HG02973 (cell line): ENCODE results near the gene SBK2.

Experiments
- ATAC-seq: cut with Tn5 transposase; IDR thresholded peaks from one replicate; pipeline ENCODE4 v1.9.1; 2021; ENCODE audit warnings: moderate library complexity; ENCODE audit not compliant: unreplicated experiment

SBK2 gene

GRCh38 chr19:55486971-55487923 lies 49.7 kb downstream of the SBK2 start:
- no peak for ATAC-seq

GRCh38 chr19:55486043-55486970 lies 50.6 kb downstream of the SBK2 start:
- ATAC-seq: no peak

- ATAC-seq: no peak
Measured at GRCh38 chr19:55485439-55486011, 51.4 kb downstream of the SBK2 start.

GRCh38 chr19:55484593-55485438 lies 52.1 kb downstream of the SBK2 start, which contains the start of gene NAT14:
Gene NAT14 (plus strand): TSS chr19:55485188. CDS start chr19:55485709, 521 bp downstream.
- ATAC-seq: no peak

- no peak for ATAC-seq
Measured at GRCh38 chr19:55483706-55484592, 53.0 kb downstream of the SBK2 start.

GRCh38 chr19:55482967-55483705 lies 53.8 kb downstream of the SBK2 start:
- ATAC-seq: no peak

- ATAC-seq: no peak
Measured at GRCh38 chr19:55482156-55482961, 54.6 kb downstream of the SBK2 start.

- no peak for ATAC-seq
Measured at GRCh38 chr19:55481794-55482155, 55.2 kb downstream of the SBK2 start.

- no peak for ATAC-seq
Measured at GRCh38 chr19:55481148-55481793, 55.7 kb downstream of the SBK2 start.

GRCh38 chr19:55479451-55480230 lies 57.3 kb downstream of the SBK2 start:
- ATAC-seq: no peak

- no peak for ATAC-seq
Measured at GRCh38 chr19:55479045-55479444, 57.9 kb downstream of the SBK2 start.
